ENCODE data around the gene CTDSP2. TPM values are rescaled to one million over a fixed set of nuclear protein-coding genes. Genes with fewer than 3 reads are reported as not detected.
A peak's percentile ranks its signal among the peaks of the same experiment; 100 is the strongest.

CTDSP2 gene
- total and polyA plus RNA-seq, 12 donors, result 31.2 to 138 (median 82.7) TPM

- intact Hi-C loops (cut with DNase I), result no loop called here
- Histone ChIP-seq H3K27ac (no peak overlapping the region), H3K4me3 (no peak overlapping the region), H3K4me1 (peaks cover 0 to 26% (median 0%) of the 10 kb centered on the region in 9 donors), H3K9me3 (no peaks in the 10 kb centered on the region), H3K27me3 (no peaks in the 10 kb centered on the region), H3K36me3 (peaks cover 0 to 100% (median 77%) of the 10 kb centered on the region in 9 donors)
- TF ChIP-seq, protein P1, sequence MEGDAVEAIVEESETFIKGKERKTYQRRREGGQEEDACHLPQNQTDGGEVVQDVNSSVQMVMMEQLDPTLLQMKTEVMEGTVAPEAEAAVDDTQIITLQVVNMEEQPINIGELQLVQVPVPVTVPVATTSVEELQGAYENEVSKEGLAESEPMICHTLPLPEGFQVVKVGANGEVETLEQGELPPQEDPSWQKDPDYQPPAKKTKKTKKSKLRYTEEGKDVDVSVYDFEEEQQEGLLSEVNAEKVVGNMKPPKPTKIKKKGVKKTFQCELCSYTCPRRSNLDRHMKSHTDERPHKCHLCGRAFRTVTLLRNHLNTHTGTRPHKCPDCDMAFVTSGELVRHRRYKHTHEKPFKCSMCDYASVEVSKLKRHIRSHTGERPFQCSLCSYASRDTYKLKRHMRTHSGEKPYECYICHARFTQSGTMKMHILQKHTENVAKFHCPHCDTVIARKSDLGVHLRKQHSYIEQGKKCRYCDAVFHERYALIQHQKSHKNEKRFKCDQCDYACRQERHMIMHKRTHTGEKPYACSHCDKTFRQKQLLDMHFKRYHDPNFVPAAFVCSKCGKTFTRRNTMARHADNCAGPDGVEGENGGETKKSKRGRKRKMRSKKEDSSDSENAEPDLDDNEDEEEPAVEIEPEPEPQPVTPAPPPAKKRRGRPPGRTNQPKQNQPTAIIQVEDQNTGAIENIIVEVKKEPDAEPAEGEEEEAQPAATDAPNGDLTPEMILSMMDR (IDR thresholded peaks at IDR 0.05), result no peak
- DNase-seq (no peak), ATAC-seq (no peak)
- WGBS, 2 donors, result 98 to 100% methylated on average over 1 of the region's 1 CpG
Measured at GRCh38 chr12:57796996-57797395, 49.5 kb downstream of the CTDSP2 start.

DNA sequence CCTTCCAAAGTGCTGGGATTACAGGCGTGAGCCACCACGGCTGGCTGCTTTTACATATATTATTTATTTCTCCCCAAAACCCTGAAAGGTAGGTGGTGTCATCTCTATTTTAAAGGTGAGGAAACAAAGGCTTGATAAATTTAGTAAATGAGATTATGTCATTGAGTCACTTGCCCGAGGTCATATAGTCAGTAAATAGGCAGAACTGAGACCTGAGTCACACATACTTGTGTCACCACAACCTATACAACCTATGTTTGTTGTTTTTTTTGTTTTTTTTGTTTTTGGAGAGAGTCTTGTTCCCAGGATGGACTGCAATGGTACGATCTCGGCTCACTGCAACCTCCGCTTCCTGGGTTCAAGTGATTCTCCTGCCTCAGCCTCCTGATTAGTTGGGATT, 51.2 kb downstream of the CTDSP2 start:
- WGBS, 2 donors, result 91 to 92% methylated on average over 6 of the region's 6 CpGs
- Histone ChIP-seq H3K27ac (peak overlapping the region in 1 of 10 donors; percentile 67), H3K4me1 (peaks cover 0 to 26% (median 0%) of the 10 kb centered on the region in 9 donors), H3K9me3 (no peaks in the 10 kb centered on the region), H3K27me3 (no peaks in the 10 kb centered on the region), H3K36me3 (peaks cover 0 to 100% (median 65%) of the 10 kb centered on the region in 9 donors), H3K4me3 (no peak overlapping the region)
- ATAC-seq (no peak), DNase-seq (no peak)
- intact Hi-C loops (cut with DNase I), result no loop called here
- TF ChIP-seq, protein P1 (IDR thresholded peaks at IDR 0.05), result no peak

GRCh38 chr12:57793920-57794319, 52.6 kb downstream of the CTDSP2 start:
- Histone ChIP-seq H3K27ac (peak overlapping the region in 1 of 10 donors; percentile 67), H3K4me3 (no peak overlapping the region), H3K36me3 (peaks cover 0 to 100% (median 60%) of the 10 kb centered on the region in 9 donors), H3K4me1 (peaks cover 0 to 26% (median 0%) of the 10 kb centered on the region in 9 donors), H3K27me3 (no peaks in the 10 kb centered on the region), H3K9me3 (no peaks in the 10 kb centered on the region)
- DNase-seq (no peak), ATAC-seq (peak in 1 of 8 donors; percentile 42)
- TF ChIP-seq, protein P1 (IDR thresholded peaks at IDR 0.05), result no peak
- 49 to 58% methylated on average over 1 of the region's 1 CpG for WGBS, 2 donors
- intact Hi-C loops (cut with DNase I), result loop anchor here in 1 of 10 donors (2.0 kb wide), 1 partner anchor 63 kb away; no protein-coding TSS in a partner anchor

GRCh38 chr12:57783861-57784260, 62.7 kb downstream of the CTDSP2 start:
- intact Hi-C loops (cut with DNase I), result loop anchor here in 4 of 10 donors (2.0 to 5.0 kb wide), 2 partner anchors 121 to 123 kb away; no protein-coding TSS in a partner anchor
- 90 to 93% methylated on average over 11 of the region's 11 CpGs for WGBS, 2 donors
- H3K9me3 ChIP-seq, result no peaks in the 10 kb centered on the region
- TF ChIP-seq, protein P1 (IDR thresholded peaks at IDR 0.05), result no peak
- peaks cover 0 to 38% (median 17%) of the 10 kb centered on the region in 9 donors for H3K4me1 ChIP-seq
- ATAC-seq, result no peak
- H3K4me3 ChIP-seq, result peak overlapping the region in 7 of 10 donors; percentile 64 to 99 (median 96)
- no peak overlapping the region for H3K27ac ChIP-seq
- H3K36me3 ChIP-seq, result peaks cover 0 to 62% (median 25%) of the 10 kb centered on the region in 9 donors
- no peaks in the 10 kb centered on the region for H3K27me3 ChIP-seq
- DNase-seq, result no peak

Data from heart right ventricle (tissue), 16 donors.